Activated naive CD4-positive, alpha-beta T cell treated with anti-CD3 and anti-CD28 coated beads, Interleukin-2, amount 50 U/mL, for 16 hours (primary cell): ENCODE measurements around the gene KIAA1671.

Experiments used
- DNase-seq: peaks from one replicate; pipeline ENCODE4 v3.0.0-alpha.2; 2020

Gene KIAA1671

DNA sequence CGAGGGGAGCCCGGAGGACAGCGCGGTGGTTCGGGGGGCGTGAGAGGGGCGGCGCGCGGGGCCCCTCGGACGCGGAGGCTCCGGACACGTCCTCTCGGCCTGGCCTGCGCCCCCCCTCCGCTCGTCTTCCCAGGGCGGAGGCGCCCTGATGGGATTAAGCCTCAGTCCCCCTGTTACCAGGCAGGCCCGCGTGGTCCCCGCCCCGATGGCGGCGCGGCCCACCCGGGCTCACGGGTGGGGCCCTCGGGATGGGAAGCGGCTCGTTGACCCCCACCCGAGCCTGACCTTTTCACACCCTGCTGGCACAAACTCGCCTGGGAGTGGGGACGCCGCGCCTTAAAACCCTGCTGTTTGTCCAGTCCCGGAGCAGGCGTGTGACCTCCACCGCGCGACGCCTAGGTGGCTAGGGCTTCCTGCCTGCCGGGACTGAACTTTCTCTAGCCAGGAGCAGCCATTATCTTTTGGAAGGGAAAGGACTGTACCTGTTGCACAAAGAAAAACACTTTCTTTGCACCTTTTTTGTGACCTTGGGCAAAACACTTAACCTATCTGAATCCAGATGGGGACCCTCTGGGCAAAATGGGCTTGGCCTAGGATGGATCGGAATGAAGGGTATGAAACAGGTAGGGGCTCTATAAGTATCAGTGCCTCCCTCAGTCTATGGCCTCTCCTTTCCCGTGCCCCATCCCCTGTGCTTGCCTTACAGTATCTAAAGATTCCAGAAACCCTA, 1.0 kb downstream of the KIAA1671 start:
- no peak for DNase-seq

- no peak for DNase-seq
These were observed 1.6 kb downstream of the KIAA1671 start for GRCh38 chr22:24954114-24954463.

GRCh38 chr22:24954856-24955255, 2.3 kb downstream of the KIAA1671 start:
- no peak for DNase-seq

GRCh38 chr22:24957043-24957442, 4.5 kb downstream of the KIAA1671 start:
- no peak for DNase-seq

DNA sequence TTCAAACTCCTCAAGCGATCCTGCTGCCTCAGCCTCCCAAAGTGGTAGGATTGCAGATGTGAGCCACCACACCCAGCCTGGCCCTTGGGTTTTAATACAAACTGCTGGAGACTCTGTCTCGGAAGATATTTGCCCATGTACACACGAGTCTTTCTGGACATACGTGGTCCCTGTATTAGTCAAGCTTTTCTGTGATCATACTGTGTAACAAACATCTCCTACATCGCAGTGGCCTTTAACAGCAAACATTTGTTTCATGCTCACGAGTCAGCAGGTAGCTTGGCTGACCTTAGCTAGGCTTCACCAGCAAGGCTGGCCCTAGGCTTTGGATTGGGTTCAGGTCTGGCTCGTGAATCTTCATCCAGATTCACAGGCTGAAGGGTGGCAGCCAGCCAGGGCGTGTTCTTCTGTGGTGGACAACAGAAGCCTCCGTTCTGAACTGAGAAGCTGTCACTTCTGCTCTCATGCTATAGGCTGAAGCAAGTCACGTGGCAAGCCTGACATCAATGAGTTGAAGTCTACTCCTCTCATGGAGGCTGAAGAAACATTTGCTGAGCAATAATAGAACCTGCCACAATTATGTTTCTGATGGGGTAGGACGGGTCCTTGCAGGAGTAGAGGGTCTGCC, 8.8 kb downstream of the KIAA1671 start:
- DNase-seq, result no peak

DNA sequence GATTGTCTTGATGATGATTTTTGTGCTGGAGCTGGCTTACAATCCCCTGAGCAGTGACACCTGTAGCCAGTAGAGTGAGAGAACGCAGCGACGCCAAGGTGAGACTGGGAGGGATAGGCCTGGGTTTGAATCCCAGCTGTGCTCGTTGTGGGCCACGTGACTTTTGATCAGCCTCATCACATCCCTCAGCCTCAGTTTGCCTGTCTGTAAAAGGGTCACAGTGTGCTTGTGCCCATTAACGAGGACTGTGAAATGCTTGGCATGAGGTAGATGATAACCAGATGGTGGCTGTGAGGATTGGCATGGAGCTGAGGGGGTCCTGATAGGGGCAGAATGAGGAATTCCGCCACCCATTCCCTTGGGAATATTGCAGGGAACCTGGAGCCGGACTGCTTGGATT, 9.6 kb downstream of the KIAA1671 start:
- no peak for DNase-seq

DNA sequence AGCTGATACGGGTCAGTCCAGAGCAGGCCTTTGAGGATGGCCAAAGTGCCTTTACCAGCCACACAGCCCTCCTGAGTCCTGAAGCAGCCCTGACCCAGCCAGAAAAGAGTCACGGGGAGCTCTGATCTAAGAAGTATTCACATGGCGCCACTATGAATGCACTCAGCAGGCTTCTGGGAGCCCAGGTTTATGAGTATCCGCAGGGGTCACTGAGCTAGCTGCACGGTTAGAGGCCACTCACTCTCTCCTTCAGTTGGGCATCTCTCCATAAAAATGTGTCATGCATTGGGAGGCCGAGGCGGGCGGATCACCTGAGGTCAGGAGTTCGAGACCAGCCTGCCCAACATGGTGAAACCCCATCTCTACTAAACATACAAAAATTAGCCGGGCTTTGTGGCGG, 10.3 kb downstream of the KIAA1671 start:
- no peak for DNase-seq

GRCh38 chr22:24964441-24964840, 11.9 kb downstream of the KIAA1671 start:
- no peak for DNase-seq

DNA sequence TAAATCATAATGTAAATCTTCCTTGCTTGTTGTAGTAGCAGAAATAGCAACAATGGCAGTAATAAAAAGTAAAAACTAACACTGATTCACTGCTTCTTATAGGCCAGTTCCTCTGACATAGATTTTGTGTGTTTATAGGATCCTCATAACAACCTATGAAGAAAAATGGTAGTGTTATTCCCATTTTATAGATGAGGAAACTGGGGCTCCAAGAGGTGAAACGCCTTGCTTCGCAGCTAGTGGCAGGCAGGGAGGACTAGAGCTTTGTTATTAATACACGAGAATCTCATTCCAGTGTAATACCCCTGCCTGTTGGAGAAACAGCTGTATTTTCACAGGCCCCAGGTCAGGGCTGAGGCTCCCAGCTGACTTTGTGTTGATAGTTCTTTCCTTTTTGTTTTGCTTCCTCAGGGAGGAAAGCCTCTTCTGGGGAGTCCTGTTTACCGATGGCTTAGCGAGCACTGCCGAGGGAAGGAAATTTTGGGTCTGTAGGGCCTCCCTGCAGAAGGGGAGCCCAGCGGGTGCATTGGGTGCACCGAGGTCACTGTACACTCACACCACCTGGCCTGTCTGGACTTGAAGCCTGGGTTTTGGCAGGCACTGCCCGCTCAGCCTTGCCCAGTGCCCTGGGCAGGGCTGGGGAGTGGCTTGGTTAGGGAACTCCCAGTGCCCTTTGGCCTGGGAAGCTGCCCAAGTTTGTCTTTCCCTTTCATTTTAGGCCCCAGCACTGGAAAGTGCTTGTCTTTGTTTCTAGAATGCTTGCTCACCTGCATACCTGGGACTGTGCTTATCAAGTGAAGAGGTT, 13.5 kb downstream of the KIAA1671 start:
- no peak for DNase-seq

GRCh38 chr22:24968066-24968561, 15.6 kb downstream of the KIAA1671 start:
- no peak for DNase-seq

DNA sequence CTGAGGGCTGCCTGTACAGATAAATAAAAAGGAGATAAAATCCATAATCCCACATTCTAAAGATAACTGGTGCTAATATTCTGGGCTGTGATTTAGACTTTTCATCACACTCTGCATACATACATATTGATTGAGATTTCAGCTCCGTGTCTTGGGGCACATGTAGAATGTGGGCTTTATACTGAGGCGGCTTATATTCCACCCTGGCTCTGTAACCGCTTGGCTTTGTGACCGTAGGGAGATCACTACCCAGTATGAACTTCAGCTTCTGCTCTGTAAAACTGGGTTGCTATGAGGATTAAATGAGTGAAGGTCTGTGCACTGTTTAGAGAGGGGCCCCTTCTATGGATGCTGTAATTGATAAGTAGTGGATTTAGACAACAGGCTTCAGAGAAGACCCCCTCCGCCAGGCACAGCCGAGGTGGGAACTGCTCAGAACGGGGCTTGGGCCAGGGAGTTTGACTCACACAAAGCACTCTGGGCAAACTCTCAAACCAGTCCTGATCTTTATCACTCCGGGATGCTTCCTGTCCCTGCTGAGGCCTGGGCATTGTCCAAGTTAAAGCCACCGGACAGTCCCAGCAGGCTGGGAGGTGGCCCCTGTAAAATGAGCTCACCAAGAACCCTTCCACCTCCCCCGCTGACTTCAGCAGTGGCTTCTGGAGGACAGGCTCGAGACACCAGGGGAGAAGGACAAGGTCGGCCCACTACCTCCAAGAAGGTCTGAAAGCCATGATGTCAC, 17.2 kb downstream of the KIAA1671 start:
- no peak for DNase-seq

DNA sequence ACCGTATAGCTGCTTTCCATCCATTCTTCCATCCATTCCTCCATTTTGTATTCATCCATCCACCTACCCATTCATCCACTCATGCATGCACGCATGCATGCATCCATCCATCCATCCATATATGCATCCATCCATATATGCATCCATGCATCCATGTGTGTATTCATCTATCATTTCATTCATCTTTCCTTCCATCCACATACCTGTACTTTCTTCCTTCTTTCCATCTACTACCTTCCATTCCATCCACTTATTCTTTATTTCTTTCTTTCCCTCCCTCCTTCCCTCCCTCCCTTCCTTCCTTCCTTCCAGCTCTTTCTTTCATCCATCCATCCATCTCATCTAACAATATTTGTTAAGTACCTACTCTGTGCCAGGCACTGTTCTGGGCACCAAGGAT, 19.9 kb downstream of the KIAA1671 start:
- DNase-seq, result no peak

- DNase-seq, result no peak
These were observed 21.4 kb downstream of the KIAA1671 start for GRCh38 chr22:24973872-24974271.

- DNase-seq, result no peak
These were observed 22.7 kb downstream of the KIAA1671 start for GRCh38 chr22:24975125-24975640.

GRCh38 chr22:24975813-24976341, 23.4 kb downstream of the KIAA1671 start:
- DNase-seq, result no peak

DNA sequence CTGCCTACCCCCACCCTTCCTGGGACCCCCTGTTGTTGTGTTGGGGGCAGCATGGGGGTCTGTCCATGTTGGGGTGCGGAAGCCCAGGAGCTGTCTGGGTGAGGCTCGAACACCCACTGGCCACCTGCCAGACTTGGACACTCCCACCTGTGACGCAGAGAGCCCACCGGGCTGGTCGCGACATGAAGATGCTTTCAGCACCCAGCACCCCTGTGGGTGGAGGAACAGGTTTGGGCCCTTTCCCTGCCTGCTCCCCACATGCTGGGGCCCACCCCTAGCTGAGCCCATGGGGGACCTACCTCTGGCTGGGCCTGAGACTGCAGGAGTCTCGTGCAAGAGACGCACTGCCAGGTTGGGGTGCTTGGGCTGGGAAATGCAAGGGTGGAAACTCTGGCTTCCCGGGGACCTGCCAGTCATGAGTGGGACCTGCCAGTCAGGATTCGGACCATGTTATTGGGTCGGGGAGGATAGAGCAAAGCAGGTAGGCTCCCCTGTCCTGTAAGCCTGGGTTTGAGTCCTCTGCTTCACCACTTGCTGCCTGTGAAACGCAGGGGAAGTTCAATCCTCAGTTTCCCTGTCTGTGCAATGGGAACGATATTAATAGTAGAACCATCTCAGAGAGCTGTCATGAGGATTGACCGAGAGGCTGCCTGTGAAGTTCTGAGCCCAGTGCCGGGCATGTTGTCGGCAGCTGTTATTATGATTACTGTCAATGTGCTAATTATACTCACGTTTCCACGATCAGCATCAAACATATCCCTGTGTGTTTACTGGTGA, 24.1 kb downstream of the KIAA1671 start:
- no peak for DNase-seq

DNA sequence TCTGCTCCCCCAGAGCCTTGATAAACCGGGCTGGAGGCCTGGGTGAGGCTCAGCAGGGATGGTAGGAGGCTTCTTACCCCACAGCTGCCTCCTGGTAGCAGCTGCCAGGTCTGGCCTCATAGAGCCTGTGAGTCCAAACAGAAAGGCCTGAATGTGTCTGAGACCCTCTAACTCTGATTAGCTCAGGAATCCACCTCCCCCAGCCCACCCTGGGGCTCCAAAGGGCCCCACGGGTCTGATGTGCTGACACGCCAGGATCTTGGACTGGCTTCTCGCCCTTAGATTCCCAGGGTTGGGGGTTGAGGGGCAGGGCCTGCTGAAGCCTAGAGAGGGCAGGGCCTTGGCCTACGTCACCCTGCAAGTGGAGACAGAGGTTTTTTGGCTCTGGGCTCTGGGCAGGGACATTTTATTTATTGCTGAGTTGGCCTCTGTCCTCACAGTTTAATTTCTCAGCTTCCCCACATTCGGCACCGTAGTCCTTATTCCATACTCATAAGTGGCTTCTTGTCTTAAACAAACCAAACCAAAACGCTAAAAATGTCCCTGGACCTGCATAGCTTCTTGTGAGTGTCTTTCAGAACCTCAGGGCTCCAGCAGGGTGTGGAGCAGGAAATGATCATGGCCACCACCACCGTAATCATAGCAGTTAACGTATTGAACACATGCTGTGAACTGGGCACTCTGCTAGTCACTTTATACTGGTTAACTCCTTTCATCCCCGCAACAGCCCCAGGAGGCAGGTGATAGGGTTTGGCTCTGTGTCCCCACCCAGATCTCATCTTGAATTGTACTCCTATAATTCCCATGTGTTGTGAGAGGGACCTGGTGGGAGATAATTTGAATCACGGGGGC, 25.1 kb downstream of the KIAA1671 start:
- DNase-seq, result no peak

GRCh38 chr22:24978308-24978707, 25.8 kb downstream of the KIAA1671 start:
- no peak for DNase-seq

- DNase-seq, result no peak
These were observed 28.6 kb downstream of the KIAA1671 start for GRCh38 chr22:24981066-24981465.

- no peak for DNase-seq
These were observed 29.1 kb downstream of the KIAA1671 start for GRCh38 chr22:24981656-24982055.
